K562 (cell line): ENCODE data around the gene SLC6A9. TPM values are rescaled to one million over a fixed set of nuclear protein-coding genes. Genes with fewer than 3 reads are reported as not detected.

Source experiments
- ARID3A ChIP-seq: IDR thresholded peaks from 2 replicates; pipeline ENCODE4 v1.6.1; 2012; ENCODE audit warnings: low read depth, low read length, improper control_type of control experiment, borderline replicate concordance
- ARID3B ChIP-seq: fragments of 250-450 bp; sonication (Bioruptor Pico); IDR thresholded peaks from 2 replicates; pipeline ENCODE4 v1.4.0; 2020; ENCODE audit warnings: borderline replicate concordance
- CTBP1 ChIP-seq: fragments of 450-650 bp; IDR thresholded peaks from 2 replicates; pipeline ENCODE4 v1.6.1; 2016; ENCODE audit warnings: borderline replicate concordance
- ETV5 ChIP-seq: sonication (generic); formaldehyde crosslinking; IDR thresholded peaks from 2 replicates; pipeline ENCODE4 v1.4.0; 2020; ENCODE audit warnings: low read depth, mild to moderate bottlenecking, missing genetic modification reagents
- IRF9 ChIP-seq: fragments of 450-650 bp; IDR thresholded peaks from 2 replicates; pipeline ENCODE4 v1.6.1; 2016; ENCODE audit warnings: missing biosample characterization, missing genetic modification characterization
- MBD2 ChIP-seq: sonication (generic); IDR thresholded peaks from 2 replicates; pipeline ENCODE4 v1.6.1; 2016; ENCODE audit warnings: low read depth, borderline replicate concordance
- PATZ1 ChIP-seq: fragments of 250-450 bp; sonication (Bioruptor Pico); IDR thresholded peaks from 2 replicates; pipeline ENCODE4 v1.5.0; 2020; ENCODE audit warnings: mild to moderate bottlenecking, borderline replicate concordance
- ZBTB7A ChIP-seq: IDR thresholded peaks from 2 replicates; pipeline ENCODE4 v1.6.1; 2011; ENCODE audit warnings: low read depth, mild to moderate bottlenecking, low read length, moderate library complexity, borderline replicate concordance; ENCODE audit not compliant: control insufficient read depth
- ZNF263 ChIP-seq: sonication (generic); formaldehyde crosslinking; IDR thresholded peaks from 2 replicates; pipeline ENCODE4 v1.8.0; 2022; ENCODE audit warnings: mild to moderate bottlenecking, missing genetic modification reagents, borderline replicate concordance
- polyA plus RNA-seq, 8 experiments: library from polyadenylated mRNA; depleted of rRNA in 4 of 8; stranded (reverse) in 5 of 8; unstranded in 3 of 8; fragments of >200 nt; fragmentation: Nextera tagmentation in 2 of 8; fragmentation: Illumina TruSeq in 1 of 8; extraction: Ambion mirVana in 2 of 8; extraction: Trizol in 1 of 8; gene quantifications; 2 replicates each; pipeline versions ENCODE4 v1.2.1 to v1.2.3, GENCODE V29; 2011 to 2014; ENCODE audit warnings: inconsistent platforms in 1 of 8, missing spikeins in 1 of 8
- total RNA-seq, 7 experiments: library from RNA; depleted of rRNA in 6 of 7; stranded (reverse); fragments of >200 nt in 6 of 7; fragmentation: Illumina TruSeq in 2 of 7; extraction: Trizol in 2 of 7; gene quantifications; 2 replicates each; pipeline versions ENCODE4 v1.2.1 to v1.2.3, GENCODE V29; 2011 to 2021; ENCODE audit warnings: low replicate concordance in 1 of 7
- TF ChIP-seq, protein P1 (sequence below): sonication (generic); formaldehyde crosslinking; IDR thresholded peaks from 2 replicates; pipeline ENCODE4 v1.8.1; 2023; ENCODE audit warnings: mild to moderate bottlenecking, missing genetic modification reagents
- TF ChIP-seq, protein P2 (sequence below), 3 experiments: fragments of 200-800 bp in 1 of 3; fragments of 250-450 bp in 1 of 3; fragments of 450-650 bp in 1 of 3; sonication (Bioruptor Pico) in 1 of 3; sonication (Bioruptor generic) in 1 of 3; formaldehyde crosslinking in 1 of 3; IDR thresholded peaks; 2 replicates each; pipeline versions ENCODE4 v1.6.1 to v1.8.0; 2016 to 2022; ENCODE audit warnings: mild to moderate bottlenecking in 2 of 3, missing genetic modification characterization in 2 of 3, missing compliant biosample characterization in 1 of 3, moderate library complexity in 1 of 3

Gene SLC6A9
- total and polyA plus RNA-seq, 9 of the 15 experiments (the other 6 are each of a cell fraction or from before 2014, with no cell fraction given) = 0.17 to 18.7 (median 2.9) TPM

GRCh38 chr1:44031252-44032169 lies at the start of gene SLC6A9 (continued):
- TF ChIP-seq ARID3A = no peak
- TF ChIP-seq, protein P1, sequence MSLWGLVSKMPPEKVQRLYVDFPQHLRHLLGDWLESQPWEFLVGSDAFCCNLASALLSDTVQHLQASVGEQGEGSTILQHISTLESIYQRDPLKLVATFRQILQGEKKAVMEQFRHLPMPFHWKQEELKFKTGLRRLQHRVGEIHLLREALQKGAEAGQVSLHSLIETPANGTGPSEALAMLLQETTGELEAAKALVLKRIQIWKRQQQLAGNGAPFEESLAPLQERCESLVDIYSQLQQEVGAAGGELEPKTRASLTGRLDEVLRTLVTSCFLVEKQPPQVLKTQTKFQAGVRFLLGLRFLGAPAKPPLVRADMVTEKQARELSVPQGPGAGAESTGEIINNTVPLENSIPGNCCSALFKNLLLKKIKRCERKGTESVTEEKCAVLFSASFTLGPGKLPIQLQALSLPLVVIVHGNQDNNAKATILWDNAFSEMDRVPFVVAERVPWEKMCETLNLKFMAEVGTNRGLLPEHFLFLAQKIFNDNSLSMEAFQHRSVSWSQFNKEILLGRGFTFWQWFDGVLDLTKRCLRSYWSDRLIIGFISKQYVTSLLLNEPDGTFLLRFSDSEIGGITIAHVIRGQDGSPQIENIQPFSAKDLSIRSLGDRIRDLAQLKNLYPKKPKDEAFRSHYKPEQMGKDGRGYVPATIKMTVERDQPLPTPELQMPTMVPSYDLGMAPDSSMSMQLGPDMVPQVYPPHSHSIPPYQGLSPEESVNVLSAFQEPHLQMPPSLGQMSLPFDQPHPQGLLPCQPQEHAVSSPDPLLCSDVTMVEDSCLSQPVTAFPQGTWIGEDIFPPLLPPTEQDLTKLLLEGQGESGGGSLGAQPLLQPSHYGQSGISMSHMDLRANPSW (CRISPR knock-in tag) = no peak
- TF ChIP-seq, protein P2, sequence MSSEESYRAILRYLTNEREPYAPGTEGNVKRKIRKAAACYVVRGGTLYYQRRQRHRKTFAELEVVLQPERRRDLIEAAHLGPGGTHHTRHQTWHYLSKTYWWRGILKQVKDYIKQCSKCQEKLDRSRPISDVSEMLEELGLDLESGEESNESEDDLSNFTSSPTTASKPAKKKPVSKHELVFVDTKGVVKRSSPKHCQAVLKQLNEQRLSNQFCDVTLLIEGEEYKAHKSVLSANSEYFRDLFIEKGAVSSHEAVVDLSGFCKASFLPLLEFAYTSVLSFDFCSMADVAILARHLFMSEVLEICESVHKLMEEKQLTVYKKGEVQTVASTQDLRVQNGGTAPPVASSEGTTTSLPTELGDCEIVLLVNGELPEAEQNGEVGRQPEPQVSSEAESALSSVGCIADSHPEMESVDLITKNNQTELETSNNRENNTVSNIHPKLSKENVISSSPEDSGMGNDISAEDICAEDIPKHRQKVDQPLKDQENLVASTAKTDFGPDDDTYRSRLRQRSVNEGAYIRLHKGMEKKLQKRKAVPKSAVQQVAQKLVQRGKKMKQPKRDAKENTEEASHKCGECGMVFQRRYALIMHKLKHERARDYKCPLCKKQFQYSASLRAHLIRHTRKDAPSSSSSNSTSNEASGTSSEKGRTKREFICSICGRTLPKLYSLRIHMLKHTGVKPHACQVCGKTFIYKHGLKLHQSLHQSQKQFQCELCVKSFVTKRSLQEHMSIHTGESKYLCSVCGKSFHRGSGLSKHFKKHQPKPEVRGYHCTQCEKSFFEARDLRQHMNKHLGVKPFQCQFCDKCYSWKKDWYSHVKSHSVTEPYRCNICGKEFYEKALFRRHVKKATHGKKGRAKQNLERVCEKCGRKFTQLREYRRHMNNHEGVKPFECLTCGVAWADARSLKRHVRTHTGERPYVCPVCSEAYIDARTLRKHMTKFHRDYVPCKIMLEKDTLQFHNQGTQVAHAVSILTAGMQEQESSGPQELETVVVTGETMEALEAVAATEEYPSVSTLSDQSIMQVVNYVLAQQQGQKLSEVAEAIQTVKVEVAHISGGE (CRISPR knock-in tag; IDR thresholded peaks at IDR 0.05) = no peak
- 0 out of 2 replicates have a peak, but pooled peaks have one; percentile 27 for TF ChIP-seq ETV5 (CRISPR knock-in tag)
- TF ChIP-seq PATZ1 (CRISPR knock-in tag) = no peak
- no peak for TF ChIP-seq ARID3B (CRISPR knock-in tag)
- no peak; the same call in 1 of the 2 replicates for TF ChIP-seq ZBTB7A
- 0 out of 2 replicates have a peak, but pooled peaks have one; percentile 34 for TF ChIP-seq IRF9 (tag)
- peak; percentile 43; the same call in 1 of the 2 replicates for TF ChIP-seq CTBP1
- peak; percentile 97 for TF ChIP-seq ZNF263 (CRISPR knock-in tag)
- TF ChIP-seq MBD2 = no peak
